Endodermal cell (in vitro differentiated cells): ENCODE data around the gene TEX2. TPM values are rescaled to one million over a fixed set of nuclear protein-coding genes. Genes with fewer than 3 reads are reported as not detected.

Source experiments
- DNase-seq: peaks from one replicate; pipeline ENCODE4 v3.0.0-alpha.2; 2017
- H3K27ac ChIP-seq: 2 replicates; pipeline ENCODE4 v1.5.1; 2013; ENCODE audit warnings: mild to moderate bottlenecking, low read depth, low read length, moderate library complexity
- H3K27me3 ChIP-seq: 2 replicates; pipeline ENCODE4 v1.6.1; 2013; ENCODE audit warnings: mild to moderate bottlenecking, low read length, moderate library complexity; ENCODE audit not compliant: insufficient read depth, control insufficient read depth, poor library complexity, severe bottlenecking
- H3K36me3 ChIP-seq: 2 replicates; pipeline ENCODE4 v1.7.0; 2013; ENCODE audit warnings: mild to moderate bottlenecking, low read length, moderate library complexity; ENCODE audit not compliant: control insufficient read depth, insufficient read depth
- H3K4me1 ChIP-seq: one replicate; pipeline ENCODE4 v1.7.0; 2013; ENCODE audit warnings: low read length; ENCODE audit not compliant: control insufficient read depth, insufficient read depth
- H3K4me3 ChIP-seq: 2 replicates; pipeline ENCODE4 v1.5.1; 2013; ENCODE audit warnings: mild to moderate bottlenecking, low read length, moderate library complexity
- H3K9ac ChIP-seq: 2 replicates; pipeline ENCODE4 v1.6.1; 2013; ENCODE audit warnings: mild to moderate bottlenecking, low read length, moderate library complexity; ENCODE audit not compliant: poor library complexity, severe bottlenecking; ENCODE audit errors: extremely low read depth
- H3K9me3 ChIP-seq: 2 replicates; pipeline ENCODE4 v1.6.1; 2013; ENCODE audit warnings: mild to moderate bottlenecking, low read length, moderate library complexity; ENCODE audit not compliant: control insufficient read depth
- H3K27ac Mint-ChIP-seq: 2 replicates; pipeline ENCODE4 v1.8.0; 2020; ENCODE audit warnings: mixed read lengths
- H3K27me3 Mint-ChIP-seq: 2 replicates; pipeline ENCODE4 v1.8.0; 2021; ENCODE audit warnings: mild to moderate bottlenecking, mixed read lengths; ENCODE audit not compliant: insufficient read depth
- H3K36me3 Mint-ChIP-seq: 2 replicates; pipeline ENCODE4 v1.8.0; 2020; ENCODE audit warnings: low read depth, mixed read lengths
- H3K4me1 Mint-ChIP-seq: 2 replicates; pipeline ENCODE4 v1.8.0; 2020; ENCODE audit warnings: mixed read lengths
- H3K4me3 Mint-ChIP-seq: 2 replicates; pipeline ENCODE4 v1.8.0; 2020; ENCODE audit warnings: mild to moderate bottlenecking, moderate library complexity, mixed read lengths
- H3K9me3 Mint-ChIP-seq: 2 replicates; pipeline ENCODE4 v1.8.0; 2020; ENCODE audit warnings: mild to moderate bottlenecking, mixed read lengths
- WGBS, 2 experiments: methylation state at CpG; one replicate each; pipeline versions ENCODE4 v1.1.5 to v1.1.7; 2013; ENCODE audit warnings: missing lambda C conversion rate in 2 of 2, mixed read lengths in 1 of 2; ENCODE audit not compliant: insufficient coverage in 1 of 2, insufficient read length in 1 of 2; 5-methylcytosine and 5-hydroxymethylcytosine counted together
- total RNA-seq, 2 donors: library from RNA; stranded (reverse); fragmentation: NEBNext Ultra II Directional in 1 of 2; extraction: Animal tissue kit (Norgen Biotek cat#: 25700) in 1 of 2; gene quantifications; 2 replicates in 1 of 2; 3 replicates in 1 of 2; pipeline ENCODE4 v1.2.1, GENCODE V29; 2021
- TF ChIP-seq, protein P1 (sequence below): fragments of 200-600 bp; sonication (generic); conservative IDR thresholded peaks from 2 replicates; pipeline ENCODE4 v1.5.0; 2021; ENCODE audit warnings: antibody characterized with exemption, mild to moderate bottlenecking

Gene TEX2
- total RNA-seq, 2 donors from 2014 or later: 11.6 to 13.1 TPM

DNA sequence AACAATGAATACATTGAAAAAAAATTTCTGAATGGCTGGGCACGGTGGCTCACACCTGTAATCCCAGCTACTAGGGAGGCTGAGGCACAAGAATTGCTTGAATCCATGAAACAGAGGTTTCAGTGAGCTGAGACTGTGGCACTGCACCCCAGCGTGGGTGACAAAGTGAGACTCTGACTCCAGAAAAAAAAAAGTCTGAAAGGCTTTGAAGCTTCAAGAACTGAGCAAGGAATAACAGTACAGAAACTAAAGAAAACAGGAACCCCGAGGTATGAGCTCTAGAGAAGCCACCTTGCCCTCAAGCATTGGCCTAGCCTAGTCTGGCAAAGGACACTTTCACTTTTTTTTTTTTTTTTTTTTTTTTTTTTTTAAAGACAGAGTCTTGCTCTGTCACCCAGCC, 45.0 kb downstream of the TEX2 start:
- peaks cover 8% of the 10 kb centered on the region for H3K36me3 Mint-ChIP-seq
- no peak overlapping the region for H3K27ac Mint-ChIP-seq
- H3K9me3 ChIP-seq: no peaks in the 10 kb centered on the region
- peaks cover 9% of the 10 kb centered on the region for H3K9me3 Mint-ChIP-seq
- DNase-seq: no peak
- TF ChIP-seq, protein P1, sequence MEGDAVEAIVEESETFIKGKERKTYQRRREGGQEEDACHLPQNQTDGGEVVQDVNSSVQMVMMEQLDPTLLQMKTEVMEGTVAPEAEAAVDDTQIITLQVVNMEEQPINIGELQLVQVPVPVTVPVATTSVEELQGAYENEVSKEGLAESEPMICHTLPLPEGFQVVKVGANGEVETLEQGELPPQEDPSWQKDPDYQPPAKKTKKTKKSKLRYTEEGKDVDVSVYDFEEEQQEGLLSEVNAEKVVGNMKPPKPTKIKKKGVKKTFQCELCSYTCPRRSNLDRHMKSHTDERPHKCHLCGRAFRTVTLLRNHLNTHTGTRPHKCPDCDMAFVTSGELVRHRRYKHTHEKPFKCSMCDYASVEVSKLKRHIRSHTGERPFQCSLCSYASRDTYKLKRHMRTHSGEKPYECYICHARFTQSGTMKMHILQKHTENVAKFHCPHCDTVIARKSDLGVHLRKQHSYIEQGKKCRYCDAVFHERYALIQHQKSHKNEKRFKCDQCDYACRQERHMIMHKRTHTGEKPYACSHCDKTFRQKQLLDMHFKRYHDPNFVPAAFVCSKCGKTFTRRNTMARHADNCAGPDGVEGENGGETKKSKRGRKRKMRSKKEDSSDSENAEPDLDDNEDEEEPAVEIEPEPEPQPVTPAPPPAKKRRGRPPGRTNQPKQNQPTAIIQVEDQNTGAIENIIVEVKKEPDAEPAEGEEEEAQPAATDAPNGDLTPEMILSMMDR: no peak
- peaks cover 34% of the 10 kb centered on the region for H3K4me1 Mint-ChIP-seq
- no peaks in the 10 kb centered on the region for H3K27me3 ChIP-seq
- H3K36me3 ChIP-seq: no peaks in the 10 kb centered on the region
- H3K9ac ChIP-seq: no peak overlapping the region
- H3K4me3 Mint-ChIP-seq: no peak overlapping the region
- 87 to 92% methylated on average over 3 of the region's 3 CpGs for WGBS, 2 experiments
- H3K27me3 Mint-ChIP-seq: no peaks in the 10 kb centered on the region
- H3K4me1 ChIP-seq: peaks cover 5% of the 10 kb centered on the region
- no peak overlapping the region for H3K27ac ChIP-seq
- H3K4me3 ChIP-seq: no peak overlapping the region

GRCh38 chr17:64217249-64217691, 45.8 kb downstream of the TEX2 start:
- peaks cover 9% of the 10 kb centered on the region for H3K9me3 Mint-ChIP-seq
- H3K27ac ChIP-seq: peak overlapping the region; percentile 13

DNA sequence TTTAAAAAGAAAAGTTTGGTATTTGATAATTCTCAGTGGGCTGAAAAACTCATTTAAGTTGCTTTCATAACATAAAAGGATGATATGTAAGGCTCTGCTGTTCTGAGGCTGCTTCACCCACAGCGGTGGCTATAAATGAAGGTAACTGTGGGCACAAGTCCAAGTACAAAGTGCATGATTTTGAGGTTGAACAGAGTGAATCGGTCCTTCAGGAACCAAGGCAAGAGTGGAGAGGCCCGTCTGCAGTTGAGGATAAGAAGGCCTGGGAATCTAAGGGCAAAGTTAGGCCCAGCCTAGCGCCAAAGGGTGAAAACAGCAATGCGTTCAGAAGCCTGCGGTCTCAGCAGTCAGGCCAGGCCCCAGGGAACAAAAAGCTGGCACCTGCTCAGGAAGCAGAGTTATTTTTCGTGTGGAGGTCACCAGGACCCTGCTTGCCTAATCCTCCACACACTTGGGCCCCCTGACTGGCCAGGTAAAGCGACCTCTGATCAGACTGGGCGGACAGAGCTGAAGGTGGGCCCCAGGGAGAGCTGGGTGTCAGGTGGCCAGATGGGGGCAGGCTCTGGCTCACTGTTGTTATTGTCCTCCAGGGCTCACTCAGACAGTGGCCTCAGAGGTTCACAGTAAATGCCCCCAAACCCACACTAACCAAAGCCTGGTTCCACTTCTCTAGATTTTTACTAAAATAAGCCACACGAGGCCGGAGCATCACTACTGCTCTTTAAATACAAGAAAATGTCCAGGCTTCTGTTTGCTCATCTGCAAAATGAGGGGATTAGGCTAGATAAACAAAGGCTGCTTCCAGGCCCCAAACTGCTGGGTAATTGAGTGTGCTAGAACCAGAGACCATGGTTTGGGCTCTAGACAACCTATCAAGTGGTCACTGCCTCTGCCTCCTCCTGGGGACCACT, 46.5 kb downstream of the TEX2 start:
- Mint-ChIP-seq H3K36me3 (peaks cover 16% of the 10 kb centered on the region), H3K4me1 (peaks cover 34% of the 10 kb centered on the region), H3K27ac (peak overlapping the region; percentile 83), H3K4me3 (no peak overlapping the region), H3K27me3 (no peaks in the 10 kb centered on the region), H3K9me3 (peaks cover 9% of the 10 kb centered on the region)
- Histone ChIP-seq H3K36me3 (no peaks in the 10 kb centered on the region), H3K4me1 (peaks cover 5% of the 10 kb centered on the region), H3K9ac (no peak overlapping the region), H3K27me3 (no peaks in the 10 kb centered on the region), H3K4me3 (no peak overlapping the region), H3K27ac (peak overlapping the region; percentile 13), H3K9me3 (no peaks in the 10 kb centered on the region)
- 87 to 89% methylated on average over 10 to 11 of the region's 11 CpGs for WGBS, 2 experiments
- TF ChIP-seq, protein P1: peak; percentile 56
- DNase-seq: peak; percentile 87

More at GRCh38 chr17:64217249-64217691, 45.8 kb downstream of the TEX2 start:
- Histone ChIP-seq H3K36me3 (no peaks in the 10 kb centered on the region), H3K4me1 (peaks cover 5% of the 10 kb centered on the region), H3K27me3 (no peaks in the 10 kb centered on the region), H3K4me3 (no peak overlapping the region), H3K9ac (no peak overlapping the region), H3K9me3 (no peaks in the 10 kb centered on the region)
- Mint-ChIP-seq H3K27ac (no peak overlapping the region), H3K4me1 (peaks cover 34% of the 10 kb centered on the region), H3K27me3 (no peaks in the 10 kb centered on the region), H3K4me3 (no peak overlapping the region), H3K36me3 (peaks cover 14% of the 10 kb centered on the region)
- WGBS, 2 experiments: 91 to 93% methylated on average over 6 of the region's 6 CpGs
- TF ChIP-seq, protein P1: no peak
- DNase-seq: peak; percentile 57
